GM19240 (cell line): ENCODE measurements around the gene TMEM14C.

Experiments used
- DNase-seq: peaks from one replicate; pipeline ENCODE4 v3.0.0; 2011; ENCODE audit warnings: low spot score; ENCODE audit not compliant: insufficient read length

Gene TMEM14C

GRCh38 chr6:10722820-10723566 lies at the start of gene TMEM14C:
TMEM14C (plus strand) TSS chr6:10723070; CDS start chr6:10724614, 1,544 bp downstream.
- peak; percentile 91 for DNase-seq

GRCh38 chr6:10676403-10676802 lies 46.5 kb upstream of the TMEM14C start:
- no peak for DNase-seq

- no peak for DNase-seq
Observed at GRCh38 chr6:10678456-10678855, 44.4 kb upstream of the TMEM14C start.

GRCh38 chr6:10681795-10682194 lies 41.1 kb upstream of the TMEM14C start:
- no peak for DNase-seq

GRCh38 chr6:10682355-10682988 lies 40.4 kb upstream of the TMEM14C start:
- DNase-seq, result no peak

GRCh38 chr6:10684618-10685017 lies 38.3 kb upstream of the TMEM14C start:
- DNase-seq, result no peak

- no peak for DNase-seq
Observed at GRCh38 chr6:10685092-10685915, 37.6 kb upstream of the TMEM14C start.

GRCh38 chr6:10686901-10687300 lies 36.0 kb upstream of the TMEM14C start:
- no peak for DNase-seq

- no peak for DNase-seq
Observed at GRCh38 chr6:10687582-10687981, 35.3 kb upstream of the TMEM14C start.

- no peak for DNase-seq
Observed at GRCh38 chr6:10690651-10691445, 32.0 kb upstream of the TMEM14C start.

- no peak for DNase-seq
Observed at GRCh38 chr6:10692965-10693538, 29.8 kb upstream of the TMEM14C start.

- DNase-seq, result peak; percentile 82
Observed at GRCh38 chr6:10694302-10695085, 28.4 kb upstream of the TMEM14C start, which contains the start of the genes C6orf52 and PAK1IP1. C6orf52 (minus strand) TSS chr6:10694616; CDS start chr6:10687550, 7,066 bp downstream. PAK1IP1 (plus strand) TSS chr6:10694972; CDS start chr6:10694986, 14 bp downstream.

- DNase-seq, result no peak
Observed at GRCh38 chr6:10695086-10695657, 27.7 kb upstream of the TMEM14C start.

GRCh38 chr6:10696655-10697054 lies 26.2 kb upstream of the TMEM14C start:
- no peak for DNase-seq

GRCh38 chr6:10713962-10714361 lies 8.9 kb upstream of the TMEM14C start:
- DNase-seq, result no peak

- DNase-seq, result no peak
Observed at GRCh38 chr6:10719296-10719963, 3.4 kb upstream of the TMEM14C start.

GRCh38 chr6:10719964-10720264 lies 3.0 kb upstream of the TMEM14C start:
- no peak for DNase-seq

GRCh38 chr6:10720265-10720959 lies 2.5 kb upstream of the TMEM14C start:
- no peak for DNase-seq
